Middle frontal gyrus (tissue), 1 donor: ENCODE data around the gene OMP.

Experiments used
- DNase-seq: peaks from one replicate; pipeline ENCODE4 v3.0.0-alpha.2; 2015; ENCODE audit warnings: low spot score; ENCODE audit errors: extremely low spot score

The OMP gene

GRCh38 chr11:77137421-77137820 is 34.8 kb downstream of the OMP start:
- no peak for DNase-seq

DNA sequence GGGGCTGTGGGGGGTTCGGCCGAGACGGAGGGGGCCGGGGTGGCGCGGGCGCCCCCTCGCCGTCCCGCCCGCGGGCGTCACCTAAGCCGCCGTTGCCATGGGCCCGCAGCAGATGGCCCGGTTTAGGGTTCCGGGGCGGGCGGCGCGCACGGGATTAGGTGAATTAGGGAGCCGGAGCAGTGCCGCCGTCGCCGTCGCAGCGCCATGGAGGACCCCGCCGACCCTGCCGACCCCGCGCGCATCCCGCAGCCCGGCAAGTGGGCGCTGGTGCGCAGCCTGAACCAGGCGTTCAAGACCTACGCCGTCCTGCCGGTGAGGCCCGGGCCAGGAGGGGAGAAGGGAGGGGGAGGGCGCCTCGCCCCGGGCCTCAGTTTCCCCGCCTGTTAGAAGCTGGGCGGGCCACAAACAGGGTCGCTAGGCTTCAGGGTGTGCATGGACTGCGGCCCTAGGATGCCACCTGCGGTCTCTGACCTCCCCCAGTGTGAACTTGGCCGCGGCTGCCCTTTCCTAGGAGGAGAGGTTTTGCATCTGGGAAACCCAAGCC is 35.5 kb downstream of the OMP start:
- DNase-seq = no peak

- DNase-seq = no peak
Observed at GRCh38 chr11:77139201-77139600, 36.6 kb downstream of the OMP start.

- no peak for DNase-seq
Observed at GRCh38 chr11:77140231-77140851, 37.7 kb downstream of the OMP start.

- no peak for DNase-seq
Observed at GRCh38 chr11:77141034-77141433, 38.4 kb downstream of the OMP start.

GRCh38 chr11:77141475-77141874 is 38.8 kb downstream of the OMP start:
- DNase-seq = no peak

GRCh38 chr11:77142091-77142975 is 39.7 kb downstream of the OMP start:
- no peak for DNase-seq

- DNase-seq = no peak
Observed at GRCh38 chr11:77143405-77144020, 40.9 kb downstream of the OMP start.

GRCh38 chr11:77144196-77144856 is 41.7 kb downstream of the OMP start:
- no peak for DNase-seq

DNA sequence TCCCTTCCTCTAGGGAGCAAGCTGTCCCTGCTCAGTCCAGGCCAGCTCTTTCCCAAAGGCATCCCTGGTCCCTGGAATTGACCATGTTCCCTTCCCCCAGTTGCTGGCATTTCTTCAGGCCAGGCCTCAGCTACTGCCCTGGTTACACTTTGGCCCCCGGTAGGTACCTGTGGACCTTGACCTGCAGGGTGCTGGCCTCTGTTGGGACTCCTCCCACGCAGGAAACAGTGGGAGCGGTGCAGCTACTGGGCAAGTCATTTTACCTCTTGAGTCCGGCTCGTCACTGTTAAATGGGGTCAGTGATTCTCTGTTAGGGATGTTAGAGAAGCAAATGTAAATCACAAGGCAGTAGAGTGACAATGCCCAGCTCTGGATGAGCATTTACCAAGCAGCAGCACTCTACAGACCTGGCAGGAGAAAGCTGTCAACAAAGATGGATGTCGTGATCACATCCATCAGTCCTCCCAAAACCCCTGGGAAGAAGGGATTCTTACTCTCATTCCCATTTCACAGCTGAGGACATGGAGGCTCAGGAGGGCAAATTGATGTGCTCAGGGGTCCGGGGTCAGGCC is 42.3 kb downstream of the OMP start:
- DNase-seq = no peak

- DNase-seq = no peak
Observed at GRCh38 chr11:77146261-77147035, 43.8 kb downstream of the OMP start.

- DNase-seq = no peak
Observed at GRCh38 chr11:77147036-77147315, 44.3 kb downstream of the OMP start.

- no peak for DNase-seq
Observed at GRCh38 chr11:77147668-77148321, 45.2 kb downstream of the OMP start.

- no peak for DNase-seq
Observed at GRCh38 chr11:77148963-77149715, 46.5 kb downstream of the OMP start.

DNA sequence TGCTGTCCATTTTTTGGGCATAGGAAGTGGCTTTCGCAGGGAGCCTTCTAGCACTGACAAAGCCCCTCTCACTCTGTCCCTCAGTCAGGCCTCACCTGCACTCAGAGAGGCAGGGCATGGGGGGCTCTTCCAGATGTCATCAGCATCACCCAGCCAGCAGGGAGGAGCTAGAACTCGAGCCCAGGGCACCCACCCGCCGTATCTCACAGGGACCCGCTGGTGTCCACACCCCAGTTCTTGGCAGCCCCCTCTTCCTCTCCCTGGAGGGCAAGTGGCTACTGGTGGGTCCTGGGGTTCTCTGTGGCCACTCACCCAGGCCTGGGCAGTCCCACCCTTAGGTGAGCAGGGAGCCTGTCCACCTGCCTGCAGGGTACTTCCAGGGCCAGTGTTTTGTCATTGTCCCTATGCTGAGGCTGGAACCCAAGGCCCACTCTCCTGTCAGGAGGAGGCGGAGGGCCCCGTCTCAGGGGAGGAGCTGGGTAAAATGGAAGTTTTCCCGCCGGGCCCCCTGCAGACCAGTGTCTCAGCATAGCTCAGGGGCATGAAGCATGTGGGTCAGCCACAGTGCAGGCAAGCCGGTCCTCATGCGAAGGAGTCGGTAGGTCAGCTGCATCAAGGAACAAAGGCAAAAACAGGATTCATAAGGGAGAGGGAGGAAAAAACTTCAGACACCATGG is 47.2 kb downstream of the OMP start:
- no peak for DNase-seq

DNA sequence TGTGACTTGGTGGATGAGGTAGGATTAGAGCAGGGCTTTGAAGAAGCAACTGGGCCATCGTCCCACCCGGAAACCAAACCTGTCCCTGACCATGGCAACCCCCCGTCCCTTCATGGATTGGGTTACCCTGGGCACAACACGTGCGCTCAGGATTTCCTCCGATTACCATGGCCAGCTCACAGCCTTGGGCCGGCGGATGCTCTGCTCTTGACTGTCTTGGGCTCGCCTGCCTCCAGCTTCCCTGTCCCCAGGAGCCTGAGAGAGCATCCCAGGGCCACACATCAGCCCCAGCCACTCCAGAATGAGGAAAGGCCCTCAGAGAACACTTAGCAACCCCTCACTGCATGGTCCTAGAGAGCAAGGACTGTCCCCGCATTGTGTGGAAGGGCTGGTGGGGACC is 48.2 kb downstream of the OMP start:
- DNase-seq = no peak

DNA sequence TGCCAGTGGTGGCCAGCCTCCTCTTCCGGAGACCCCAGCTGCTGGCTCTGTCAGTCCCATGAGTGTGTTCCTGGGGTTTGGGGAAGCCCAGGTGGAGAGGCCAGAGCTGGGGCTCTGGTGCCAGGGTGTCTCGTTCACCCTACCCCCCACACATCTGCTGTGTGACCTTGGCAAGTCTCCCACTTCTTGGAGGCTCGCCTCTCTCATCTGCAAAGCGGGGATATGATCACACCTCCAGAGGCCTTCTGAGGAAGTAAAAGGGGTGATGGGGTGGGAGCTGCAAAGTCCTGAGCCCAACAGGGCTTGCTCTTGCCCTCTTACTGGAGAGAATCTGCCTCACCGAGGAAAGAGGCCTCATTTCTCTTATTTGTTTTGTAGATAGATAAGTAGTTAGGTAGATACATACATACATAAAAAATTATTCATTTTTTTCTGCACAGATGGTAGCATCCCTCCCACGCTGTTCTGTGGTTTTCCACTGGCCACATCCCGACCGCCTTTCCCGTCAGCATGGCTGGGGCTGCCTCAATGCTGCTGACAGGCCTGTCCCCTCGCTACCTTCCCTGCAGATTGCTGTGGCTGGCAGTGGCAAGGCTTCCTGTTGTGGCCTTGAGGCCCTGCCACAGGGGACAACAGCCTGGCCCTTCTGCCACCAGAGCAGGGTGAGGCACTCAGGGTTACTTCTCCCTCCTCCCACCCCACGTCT is 49.3 kb downstream of the OMP start:
- DNase-seq = no peak

DNA sequence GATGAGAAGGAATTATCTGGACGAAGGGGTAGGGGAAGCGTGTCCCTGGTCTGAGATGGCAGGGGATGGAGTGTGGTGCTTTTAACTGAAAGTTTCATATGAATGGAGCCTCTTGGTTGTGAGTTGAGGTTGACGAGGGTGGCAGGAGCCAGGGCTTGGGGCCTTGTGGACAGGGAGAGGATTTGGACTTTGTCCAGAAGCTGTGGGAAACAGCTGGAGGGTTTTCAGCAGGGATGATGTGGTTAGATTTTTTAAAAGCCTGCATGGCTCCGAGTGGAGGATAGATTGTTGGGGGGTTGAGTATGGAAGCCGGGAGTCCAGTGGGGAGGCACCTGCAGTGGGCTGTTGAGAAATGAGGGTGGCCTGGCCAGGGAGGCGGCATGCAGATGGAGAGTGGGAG is 50.2 kb downstream of the OMP start:
- DNase-seq = no peak
